Loucy (cell line): ENCODE results near the gene ZNF407.

Experiments used
- H2AFZ ChIP-seq: fragments of 200-600 bp; sonication (generic); 2 replicates; pipeline ENCODE4 v1.6.0; 2016; ENCODE audit warnings: antibody characterized with exemption, mild to moderate bottlenecking, low read length, moderate library complexity
- H3F3A ChIP-seq: fragments of 200-600 bp; 2 replicates; pipeline ENCODE4 v1.6.0; 2016; ENCODE audit warnings: antibody characterized with exemption, low read depth, mild to moderate bottlenecking
- H3K27me3 ChIP-seq: fragments of 200-600 bp; sonication (generic); 2 replicates; pipeline ENCODE4 v1.6.1; 2014; ENCODE audit warnings: low read length, mild to moderate bottlenecking; ENCODE audit not compliant: insufficient read depth, poor library complexity, severe bottlenecking
- H3K36me3 ChIP-seq: fragments of 200-600 bp; sonication (generic); 2 replicates; pipeline ENCODE4 v1.6.1; 2016; ENCODE audit warnings: low read length; ENCODE audit not compliant: insufficient read depth
- H3K4me1 ChIP-seq: fragments of 200-600 bp; sonication (generic); 2 replicates; pipeline ENCODE4 v1.5.1; 2014; ENCODE audit warnings: low read length, mild to moderate bottlenecking; ENCODE audit not compliant: insufficient read depth, poor library complexity, severe bottlenecking
- H3K4me2 ChIP-seq: fragments of 200-600 bp; sonication (generic); 2 replicates; pipeline ENCODE4 v1.6.0; 2014; ENCODE audit warnings: antibody characterized with exemption, low read length, low read depth, mild to moderate bottlenecking; ENCODE audit not compliant: poor library complexity, severe bottlenecking
- H3K4me3 ChIP-seq: fragments of 200-600 bp; sonication (generic); 2 replicates; pipeline ENCODE4 v1.5.1; 2014; ENCODE audit warnings: low read length, mild to moderate bottlenecking, mixed read lengths; ENCODE audit not compliant: poor library complexity, severe bottlenecking
- H3K79me2 ChIP-seq: fragments of 200-600 bp; sonication (generic); 2 replicates; pipeline ENCODE4 v1.6.1; 2014; ENCODE audit warnings: low read length; ENCODE audit not compliant: insufficient read depth
- H3K9ac ChIP-seq: fragments of 200-600 bp; sonication (generic); 2 replicates; pipeline ENCODE4 v1.6.0; 2014; ENCODE audit warnings: mild to moderate bottlenecking, low read depth, low read length, moderate library complexity; ENCODE audit not compliant: poor library complexity, severe bottlenecking
- H3K9me2 ChIP-seq: fragments of 200-600 bp; sonication (generic); replicated peaks from 2 replicates; pipeline ENCODE4 v1.6.1; 2016; ENCODE audit warnings: low read depth, low read length, mixed read lengths
- H3K9me3 ChIP-seq: fragments of 200-600 bp; sonication (generic); 2 replicates; pipeline ENCODE4 v1.6.1; 2014; ENCODE audit warnings: mild to moderate bottlenecking, antibody characterized with exemption, low read length, low read depth; ENCODE audit not compliant: insufficient read depth
- H4K20me1 ChIP-seq: fragments of 200-600 bp; sonication (generic); 2 replicates; pipeline ENCODE4 v1.6.0; 2014; ENCODE audit warnings: antibody characterized with exemption, low read length, mild to moderate bottlenecking; ENCODE audit not compliant: insufficient read depth, poor library complexity, severe bottlenecking
- CTCF ChIP-seq: fragments of 200-600 bp; sonication (generic); conservative IDR thresholded peaks from 2 replicates; pipeline ENCODE4 v1.5.1; 2014; ENCODE audit warnings: mild to moderate bottlenecking, antibody characterized with exemption, low read length
- EZH2phosphoT487 ChIP-seq: fragments of 200-600 bp; IDR thresholded peaks from 2 replicates; pipeline ENCODE4 v1.6.1; 2018; ENCODE audit warnings: antibody characterized with exemption, mild to moderate bottlenecking, moderate library complexity, borderline replicate concordance

The ZNF407 gene

GRCh38 chr18:75024871-75025270 lies 427.2 kb downstream of the ZNF407 start:
- Histone ChIP-seq H3K4me2 (no peak overlapping the region), H3F3A (no peaks in the 10 kb centered on the region), H3K4me3 (no peak overlapping the region), H3K9me2 (no peaks in the 10 kb centered on the region), H3K9me3 (no peaks in the 10 kb centered on the region), H3K4me1 (no peaks in the 10 kb centered on the region), H3K27me3 (no peaks in the 10 kb centered on the region), H2AFZ (no peak overlapping the region), H3K9ac (no peak overlapping the region), H3K36me3 (no peaks in the 10 kb centered on the region), H4K20me1 (no peaks in the 10 kb centered on the region), H3K79me2 (no peaks in the 10 kb centered on the region)
- TF ChIP-seq EZH2phosphoT487 (no peak), CTCF (no peak)

- H3K9me2 ChIP-seq = no peaks in the 10 kb centered on the region
- no peak overlapping the region for H2AFZ ChIP-seq
- no peaks in the 10 kb centered on the region for H3K79me2 ChIP-seq
- TF ChIP-seq EZH2phosphoT487 (no peak), CTCF (no peak)
- H3K36me3 ChIP-seq = no peaks in the 10 kb centered on the region
- H3K9ac ChIP-seq = no peak overlapping the region
- H3K27me3 ChIP-seq = no peaks in the 10 kb centered on the region
- H4K20me1 ChIP-seq = no peaks in the 10 kb centered on the region
- no peaks in the 10 kb centered on the region for H3K4me1 ChIP-seq
- H3K9me3 ChIP-seq = no peaks in the 10 kb centered on the region
- no peak overlapping the region for H3K4me3 ChIP-seq
- H3K4me2 ChIP-seq = no peak overlapping the region
- H3F3A ChIP-seq = no peaks in the 10 kb centered on the region
These were observed 427.9 kb downstream of the ZNF407 start for GRCh38 chr18:75025573-75025972.

GRCh38 chr18:75029481-75029880 lies 431.8 kb downstream of the ZNF407 start:
- Histone ChIP-seq H3K4me3 (no peak overlapping the region), H3F3A (no peaks in the 10 kb centered on the region), H3K9ac (no peak overlapping the region), H3K4me1 (no peaks in the 10 kb centered on the region), H4K20me1 (no peaks in the 10 kb centered on the region), H3K9me2 (no peaks in the 10 kb centered on the region), H3K27me3 (no peaks in the 10 kb centered on the region), H2AFZ (no peak overlapping the region), H3K36me3 (no peaks in the 10 kb centered on the region), H3K9me3 (no peaks in the 10 kb centered on the region), H3K79me2 (no peaks in the 10 kb centered on the region), H3K4me2 (no peak overlapping the region)
- no peak for TF ChIP-seq CTCF
- no peak for TF ChIP-seq EZH2phosphoT487
